NT2/D1 (cell line): Measurements from ENCODE around the gene STK17A.

ENCODE experiments used
- SUZ12 ChIP-seq: IDR thresholded peaks from 2 replicates; pipeline ENCODE4 v1.6.1; 2011; ENCODE audit not compliant: insufficient read length, insufficient read depth; ENCODE audit errors: extremely low read depth
- YY1 ChIP-seq: IDR thresholded peaks from 2 replicates; pipeline ENCODE4 v1.6.1; 2011; ENCODE audit not compliant: insufficient read length, insufficient read depth
- ZNF274 ChIP-seq: IDR thresholded peaks from 2 replicates; pipeline ENCODE4 v1.6.1; 2011; ENCODE audit warnings: mild to moderate bottlenecking, low read depth, low read length

DNA sequence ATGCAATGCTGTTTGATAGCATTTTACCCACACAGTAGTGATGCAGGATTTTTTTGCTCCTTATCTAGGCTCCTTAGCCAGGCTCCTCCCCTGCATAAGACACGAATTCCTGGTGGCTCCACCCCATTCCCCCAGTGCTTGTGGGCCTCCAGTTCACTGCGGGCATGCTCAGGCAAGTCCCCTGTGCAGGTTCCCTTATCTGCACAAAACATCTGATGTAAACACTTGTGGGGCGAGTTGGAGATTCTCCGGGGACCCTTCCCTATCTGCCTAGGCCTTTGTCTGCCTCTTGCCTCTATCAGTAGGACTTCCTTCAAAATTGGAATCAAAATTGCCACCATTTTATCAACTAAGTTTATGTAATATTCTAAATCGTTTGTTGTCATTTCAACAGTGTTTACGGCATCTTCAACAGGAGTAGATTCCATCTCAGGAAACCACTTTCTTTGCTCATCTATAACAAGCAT is 5.4 kb upstream of the STK17A start:
- TF ChIP-seq YY1: no peak
- TF ChIP-seq ZNF274: no peak
- no peak for TF ChIP-seq SUZ12
